HG03196 (cell line): Measurements from ENCODE around the gene DCC.

Experiments used
- ATAC-seq: cut with Tn5 transposase; IDR thresholded peaks from one replicate; pipeline ENCODE4 v1.9.1; 2021; ENCODE audit not compliant: unreplicated experiment

Gene DCC

GRCh38 chr18:53147472-53147871, 807.5 kb downstream of the DCC start:
- no peak for ATAC-seq

- ATAC-seq, result no peak
Measured at GRCh38 chr18:53148123-53148522, 808.1 kb downstream of the DCC start.

- ATAC-seq, result no peak
Measured at GRCh38 chr18:53152476-53152875, 812.5 kb downstream of the DCC start.

GRCh38 chr18:53153281-53153680, 813.3 kb downstream of the DCC start:
- no peak for ATAC-seq

- no peak for ATAC-seq
Measured at GRCh38 chr18:53153800-53154199, 813.8 kb downstream of the DCC start.

GRCh38 chr18:53165770-53166169, 825.8 kb downstream of the DCC start:
- ATAC-seq, result no peak

GRCh38 chr18:53169346-53169745, 829.3 kb downstream of the DCC start:
- no peak for ATAC-seq

GRCh38 chr18:53191634-53192033, 851.6 kb downstream of the DCC start:
- no peak for ATAC-seq

- no peak for ATAC-seq
Measured at GRCh38 chr18:53193870-53194269, 853.9 kb downstream of the DCC start.

- ATAC-seq, result no peak
Measured at GRCh38 chr18:53219853-53220252, 879.9 kb downstream of the DCC start.

GRCh38 chr18:53224128-53224778, 884.3 kb downstream of the DCC start:
- no peak for ATAC-seq

- ATAC-seq, result no peak
Measured at GRCh38 chr18:53225567-53226325, 885.7 kb downstream of the DCC start.

- ATAC-seq, result no peak
Measured at GRCh38 chr18:53234610-53235009, 894.6 kb downstream of the DCC start.

GRCh38 chr18:53241161-53241560, 901.2 kb downstream of the DCC start:
- no peak for ATAC-seq

GRCh38 chr18:53253789-53254188, 913.8 kb downstream of the DCC start:
- no peak for ATAC-seq

- ATAC-seq, result no peak
Measured at GRCh38 chr18:53254265-53254664, 914.3 kb downstream of the DCC start.

GRCh38 chr18:53261241-53261640, 921.2 kb downstream of the DCC start:
- ATAC-seq, result no peak

- ATAC-seq, result no peak
Measured at GRCh38 chr18:53266850-53267249, 926.9 kb downstream of the DCC start.

- no peak for ATAC-seq
Measured at GRCh38 chr18:53268455-53268854, 928.5 kb downstream of the DCC start.

GRCh38 chr18:53281406-53281805, 941.4 kb downstream of the DCC start:
- ATAC-seq, result no peak

GRCh38 chr18:53283708-53284107, 943.7 kb downstream of the DCC start:
- no peak for ATAC-seq

GRCh38 chr18:53305461-53305860, 965.5 kb downstream of the DCC start:
- no peak for ATAC-seq

- ATAC-seq, result no peak
Measured at GRCh38 chr18:53319628-53320027, 979.6 kb downstream of the DCC start.
